Mesendoderm (in vitro differentiated cells): ENCODE measurements around the gene LRTM1.

Source experiments
- DNase-seq: peaks from one replicate; pipeline ENCODE4 v3.0.0; 2013
- H2AK5ac ChIP-seq: 2 replicates; pipeline ENCODE4 v1.6.1; 2013; ENCODE audit warnings: low read length, inconsistent platforms
- H2BK120ac ChIP-seq: 2 replicates; pipeline ENCODE4 v1.6.1; 2013; ENCODE audit warnings: low read depth, mild to moderate bottlenecking, low read length, moderate library complexity, mixed read lengths
- H2BK15ac ChIP-seq: replicated peaks from 2 replicates; pipeline ENCODE4 v1.6.1; 2013; ENCODE audit warnings: low read depth, mild to moderate bottlenecking, moderate library complexity
- H2BK5ac ChIP-seq: 2 replicates; pipeline ENCODE4 v1.6.1; 2013; ENCODE audit warnings: low read length, inconsistent platforms
- H3K18ac ChIP-seq: 2 replicates; pipeline ENCODE4 v1.6.1; 2013; ENCODE audit warnings: mild to moderate bottlenecking, low read length, mixed read lengths
- H3K23ac ChIP-seq: one replicate; pipeline ENCODE4 v1.6.1; 2013; ENCODE audit warnings: low read length
- H3K27ac ChIP-seq: 2 replicates; pipeline ENCODE4 v1.5.1; 2013; ENCODE audit warnings: low read depth, mild to moderate bottlenecking, inconsistent platforms, low read length, moderate library complexity
- H3K27me3 ChIP-seq: 2 replicates; pipeline ENCODE4 v1.6.1; 2013; ENCODE audit warnings: low read length, control low read depth, mild to moderate bottlenecking, inconsistent platforms; ENCODE audit not compliant: insufficient read depth, poor library complexity
- H3K36me3 ChIP-seq: 2 replicates; pipeline ENCODE4 v1.6.1; 2013; ENCODE audit warnings: low read length, inconsistent platforms; ENCODE audit not compliant: control insufficient read depth, insufficient read depth
- H3K4ac ChIP-seq: one replicate; pipeline ENCODE4 v1.6.1; 2013; ENCODE audit warnings: low read depth, mild to moderate bottlenecking, low read length, moderate library complexity
- H3K4me1 ChIP-seq: 2 replicates; pipeline ENCODE4 v1.6.1; 2013; ENCODE audit warnings: low read depth, low read length, inconsistent platforms; ENCODE audit not compliant: control insufficient read depth
- H3K4me2 ChIP-seq: 2 replicates; pipeline ENCODE4 v1.6.1; 2013; ENCODE audit warnings: low read length
- H3K4me3 ChIP-seq: 2 replicates; pipeline ENCODE4 v1.5.1; 2013; ENCODE audit warnings: mild to moderate bottlenecking, low read length
- H3K56ac ChIP-seq: one replicate; pipeline ENCODE4 v1.6.1; 2013; ENCODE audit warnings: low read length
- H3K79me1 ChIP-seq: 2 replicates; pipeline ENCODE4 v1.6.1; 2013; ENCODE audit warnings: low read length, inconsistent platforms
- H3K79me2 ChIP-seq: 2 replicates; pipeline ENCODE4 v1.6.1; 2013; ENCODE audit warnings: mild to moderate bottlenecking, low read length; ENCODE audit not compliant: control insufficient read depth, insufficient read depth
- H3K9ac ChIP-seq: 2 replicates; pipeline ENCODE4 v1.6.1; 2013; ENCODE audit warnings: low read length, inconsistent platforms
- H4K5ac ChIP-seq: one replicate; pipeline ENCODE4 v1.6.1; 2013; ENCODE audit warnings: low read length
- H4K8ac ChIP-seq: one replicate; pipeline ENCODE4 v1.6.1; 2013; ENCODE audit warnings: low read depth, mild to moderate bottlenecking, control low read depth, low read length, moderate library complexity
- WGBS: extraction: QIAGEN DNeasy Blood & Tissue Kit; methylation state at CpG from one replicate; pipeline ENCODE4 v1.1.7; 2013; ENCODE audit warnings: low lambda C conversion rate, missing lambda C conversion rate; ENCODE audit not compliant: insufficient coverage; ENCODE audit errors: extremely low coverage; 5-methylcytosine and 5-hydroxymethylcytosine counted together

The LRTM1 gene

DNA sequence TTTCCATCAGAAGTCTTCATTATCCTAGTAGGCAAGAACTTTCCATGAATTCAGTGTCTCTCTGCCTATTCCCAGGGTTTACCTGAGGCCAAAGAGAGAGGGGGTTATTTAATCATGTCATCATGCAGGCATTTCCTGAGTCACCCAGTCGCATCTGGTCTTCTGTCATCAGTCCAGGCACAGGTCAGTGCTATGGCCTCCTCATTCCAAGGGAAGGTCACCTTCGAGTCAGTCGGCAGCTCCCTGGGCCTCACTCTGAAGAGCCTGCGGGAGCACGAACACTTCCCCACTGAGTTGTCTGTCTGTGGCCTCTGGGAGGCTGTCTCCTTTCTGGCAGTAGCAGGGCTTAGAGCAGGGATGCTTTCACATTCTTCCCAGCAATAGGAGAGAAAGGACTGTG lies 26.2 kb upstream of the LRTM1 start:
- DNase-seq = peak; percentile 97
- Histone ChIP-seq H3K4me2 (no peak overlapping the region), H2AK5ac (peak overlapping the region; percentile 41), H3K27ac (peak overlapping the region; percentile 72), H3K4ac (no peak overlapping the region), H3K23ac (no peak overlapping the region), H3K79me1 (no peaks in the 10 kb centered on the region), H3K4me3 (no peak overlapping the region), H3K9ac (no peak overlapping the region), H4K8ac (no peak overlapping the region), H3K4me1 (peaks cover 11% of the 10 kb centered on the region), H2BK5ac (peak overlapping the region; percentile 36), H3K36me3 (no peaks in the 10 kb centered on the region), H3K79me2 (no peaks in the 10 kb centered on the region), H2BK15ac (no peak overlapping the region), H4K5ac (no peak overlapping the region), H2BK120ac (peak overlapping the region; percentile 79), H3K18ac (peak overlapping the region; percentile 98), H3K56ac (peak overlapping the region; percentile 40), H3K27me3 (no peaks in the 10 kb centered on the region)
- WGBS = no CpG with 5 or more reads among the region's 5 CpGs

DNA sequence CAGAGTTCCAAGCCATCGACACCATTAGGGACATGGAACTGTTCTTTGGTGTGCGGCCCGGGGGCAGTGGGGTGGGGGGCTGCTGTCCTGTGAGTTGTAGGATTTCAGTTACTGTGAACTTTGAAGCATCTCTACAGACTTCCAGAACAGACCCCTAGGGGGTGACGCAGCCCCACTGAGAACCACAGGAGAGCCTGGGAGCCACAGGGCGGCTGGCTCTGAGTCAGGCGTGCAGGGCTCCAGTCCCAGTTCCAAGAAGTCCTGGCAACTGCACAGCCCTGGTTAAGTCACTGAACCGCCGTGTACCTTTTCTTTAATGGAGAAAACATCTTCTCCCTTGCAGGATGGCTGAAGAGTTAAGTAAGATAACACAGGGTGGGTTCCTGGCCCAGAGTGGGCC lies 23.5 kb upstream of the LRTM1 start:
- Histone ChIP-seq H3K23ac (no peak overlapping the region), H3K27me3 (no peaks in the 10 kb centered on the region), H2BK120ac (no peak overlapping the region), H3K9ac (no peak overlapping the region), H3K4me1 (peaks cover 10% of the 10 kb centered on the region), H3K56ac (no peak overlapping the region), H3K4me2 (no peak overlapping the region), H3K27ac (no peak overlapping the region), H3K4me3 (no peak overlapping the region), H4K8ac (no peak overlapping the region), H3K79me2 (no peaks in the 10 kb centered on the region), H3K18ac (no peak overlapping the region), H3K4ac (no peak overlapping the region), H2AK5ac (no peak overlapping the region), H3K36me3 (no peaks in the 10 kb centered on the region), H3K79me1 (no peaks in the 10 kb centered on the region), H4K5ac (no peak overlapping the region), H2BK5ac (no peak overlapping the region), H2BK15ac (no peak overlapping the region)
- peak; percentile 80 for DNase-seq
- no CpG with 5 or more reads among the region's 8 CpGs for whole genome bisulfite sequencing

DNA sequence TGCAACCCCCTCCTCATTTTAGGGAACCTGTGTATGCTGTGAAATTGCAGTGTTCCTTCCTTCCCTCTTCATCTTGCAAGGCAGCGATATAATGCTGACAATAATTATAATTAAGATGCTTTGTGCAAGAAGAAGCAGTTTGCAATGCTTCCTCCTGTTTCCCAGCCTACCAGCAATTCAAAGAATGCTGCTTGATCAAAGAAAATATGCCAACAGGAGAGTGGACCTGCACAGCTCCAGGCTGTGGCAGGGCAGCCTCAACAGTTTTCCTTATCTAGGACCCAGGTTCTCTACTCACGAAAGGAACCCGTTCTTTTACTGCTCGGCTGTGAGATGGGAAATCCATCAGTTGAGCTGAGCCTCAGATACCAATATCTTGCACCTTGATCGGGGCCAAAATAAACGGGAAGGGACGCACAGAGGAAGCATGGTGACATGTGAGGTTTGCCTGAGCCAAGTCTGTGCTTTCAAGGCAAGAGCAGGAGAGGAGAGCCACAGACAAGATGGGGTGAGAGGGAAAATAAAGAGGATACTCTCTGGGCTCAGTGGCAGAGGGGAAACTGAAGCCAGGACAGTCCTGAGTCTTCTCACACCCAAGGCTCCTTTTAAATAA lies 22.6 kb upstream of the LRTM1 start:
- Histone ChIP-seq H3K23ac (no peak overlapping the region), H3K36me3 (no peaks in the 10 kb centered on the region), H2BK5ac (no peak overlapping the region), H3K4me1 (peaks cover 4% of the 10 kb centered on the region), H3K79me2 (no peaks in the 10 kb centered on the region), H3K27me3 (no peaks in the 10 kb centered on the region), H3K4me3 (no peak overlapping the region), H4K8ac (no peak overlapping the region), H4K5ac (no peak overlapping the region), H2BK120ac (no peak overlapping the region), H3K27ac (no peak overlapping the region), H3K9ac (no peak overlapping the region), H3K4me2 (no peak overlapping the region), H3K56ac (no peak overlapping the region), H3K4ac (no peak overlapping the region), H2BK15ac (no peak overlapping the region), H3K79me1 (no peaks in the 10 kb centered on the region), H3K18ac (no peak overlapping the region), H2AK5ac (peak overlapping the region; percentile 2)
- DNase-seq = no peak
- WGBS = no CpG with 5 or more reads among the region's 7 CpGs

DNA sequence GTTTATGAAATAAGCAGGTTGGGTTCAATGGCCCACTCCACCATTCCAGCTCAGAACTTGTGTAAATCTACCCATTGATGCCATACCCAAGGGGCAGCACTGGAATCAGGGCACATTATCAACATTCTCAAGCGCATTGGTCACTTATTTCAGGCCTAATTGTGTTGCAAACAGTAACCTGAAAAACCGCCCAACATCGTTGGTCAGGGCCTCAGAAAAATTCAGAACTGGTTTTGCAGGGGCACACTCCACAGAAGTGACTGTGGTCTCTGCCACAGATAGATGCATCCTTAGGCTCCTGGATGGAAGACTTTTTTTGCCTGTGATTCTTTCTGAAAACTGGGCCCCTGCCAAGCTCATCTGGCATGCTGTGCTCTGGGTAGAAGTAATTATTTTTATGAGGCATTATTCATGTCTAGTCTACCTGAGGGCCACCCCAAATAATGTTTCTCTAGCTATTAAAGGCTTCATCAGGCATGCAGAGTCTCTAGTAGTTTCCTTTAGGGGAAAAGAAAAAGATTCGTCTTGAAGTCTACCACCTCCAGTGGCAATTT lies 21.7 kb upstream of the LRTM1 start:
- H3K23ac ChIP-seq = no peak overlapping the region
- no peak overlapping the region for H3K4ac ChIP-seq
- H4K8ac ChIP-seq = no peak overlapping the region
- H3K9ac ChIP-seq = no peak overlapping the region
- no peaks in the 10 kb centered on the region for H3K79me1 ChIP-seq
- no peak overlapping the region for H4K5ac ChIP-seq
- no peak overlapping the region for H3K4me2 ChIP-seq
- no peaks in the 10 kb centered on the region for H3K27me3 ChIP-seq
- H3K18ac ChIP-seq = no peak overlapping the region
- no peak overlapping the region for H2BK120ac ChIP-seq
- no peaks in the 10 kb centered on the region for H3K79me2 ChIP-seq
- no peak overlapping the region for H2AK5ac ChIP-seq
- no peak overlapping the region for H3K27ac ChIP-seq
- H2BK5ac ChIP-seq = no peak overlapping the region
- no peak overlapping the region for H2BK15ac ChIP-seq
- no peak overlapping the region for H3K56ac ChIP-seq
- H3K4me3 ChIP-seq = no peak overlapping the region
- no CpG with 5 or more reads among the region's 4 CpGs for WGBS
- no peaks in the 10 kb centered on the region for H3K36me3 ChIP-seq
- H3K4me1 ChIP-seq = peaks cover 3% of the 10 kb centered on the region
- DNase-seq = no peak

DNA sequence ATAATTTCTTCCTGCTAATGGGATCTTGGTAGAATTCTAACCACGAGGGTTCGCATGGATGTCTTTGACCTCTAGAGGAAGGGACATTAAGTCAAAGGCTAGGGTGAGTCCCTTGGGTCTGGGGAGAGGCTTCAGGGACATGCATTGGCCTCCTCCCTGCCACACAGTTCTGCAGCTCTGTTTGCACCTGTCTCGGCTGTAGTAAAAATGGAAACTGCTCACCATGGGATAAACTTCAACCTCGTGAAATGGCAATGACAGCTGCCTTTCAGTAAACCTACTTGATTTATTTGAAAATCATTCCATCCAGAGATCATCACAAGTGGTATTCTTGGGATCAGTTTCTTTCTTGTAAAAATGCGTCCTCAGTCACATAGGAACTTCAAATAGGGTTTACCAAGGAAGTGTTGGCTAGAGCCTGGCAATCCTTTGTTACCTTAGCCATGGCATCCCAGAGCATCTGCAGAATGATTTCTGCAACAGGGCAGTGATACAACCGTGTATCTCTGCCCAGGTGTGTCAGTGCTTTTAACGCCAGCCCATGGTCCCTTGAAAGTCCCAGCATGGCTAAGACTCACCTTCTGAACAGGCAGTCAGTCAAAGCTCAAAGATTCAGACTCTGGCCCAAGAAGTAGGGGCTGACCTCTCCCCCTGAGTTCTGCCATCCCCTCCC lies 14.0 kb upstream of the LRTM1 start:
- Histone ChIP-seq H3K79me1 (no peaks in the 10 kb centered on the region), H2BK120ac (no peak overlapping the region), H3K4ac (no peak overlapping the region), H3K36me3 (no peaks in the 10 kb centered on the region), H2BK15ac (no peak overlapping the region), H3K27me3 (no peaks in the 10 kb centered on the region), H3K4me1 (no peaks in the 10 kb centered on the region), H4K5ac (no peak overlapping the region), H3K23ac (no peak overlapping the region), H3K79me2 (no peaks in the 10 kb centered on the region), H3K4me3 (no peak overlapping the region), H3K56ac (no peak overlapping the region), H4K8ac (no peak overlapping the region), H3K4me2 (no peak overlapping the region), H3K9ac (no peak overlapping the region), H2BK5ac (no peak overlapping the region), H3K27ac (no peak overlapping the region), H2AK5ac (no peak overlapping the region), H3K18ac (no peak overlapping the region)
- no CpG with 5 or more reads among the region's 7 CpGs for WGBS
- DNase-seq = no peak
